Bronchial epithelial cell (primary cell): ENCODE results near the gene TMEM175. TPM values are rescaled to one million over a fixed set of nuclear protein-coding genes. Genes with fewer than 3 reads are reported as not detected.

Experiments
- DNase-seq: peaks from one replicate; pipeline ENCODE4 v3.0.0-alpha.2; 2010; ENCODE audit warnings: low read depth
- FAIRE-seq: peaks from 2 replicates; lab custom pipeline; 2011; peaks lifted over from hg19 to GRCh38; lab: Jason Lieb, UNC
- H3K27me3 ChIP-seq: 2 replicates; pipeline ENCODE4 v1.5.1; 2011; ENCODE audit warnings: low read length; ENCODE audit not compliant: control insufficient read depth, insufficient read depth
- H3K36me3 ChIP-seq: 2 replicates; pipeline ENCODE4 v1.5.1; 2011; ENCODE audit warnings: low read length; ENCODE audit not compliant: control insufficient read depth, insufficient read depth
- H3K4me3 ChIP-seq: 2 replicates; pipeline ENCODE4 v1.5.1; 2011; ENCODE audit warnings: mild to moderate bottlenecking, low read depth, low read length, control low read depth
- total RNA-seq: library from RNA; depleted of rRNA; stranded (reverse); fragments of >200 nt; gene quantifications from 2 replicates; pipeline ENCODE4 v1.2.1, GENCODE V29; 2014
- TF ChIP-seq, protein P1 (sequence below): IDR thresholded peaks from 2 replicates; pipeline ENCODE4 v1.5.1; 2011; ENCODE audit warnings: mild to moderate bottlenecking, moderate library complexity, low read length, control low read depth, inconsistent platforms; ENCODE audit not compliant: insufficient read depth, severe bottlenecking

The TMEM175 gene
- total RNA-seq, 1 donor from 2014 or later, result 3.4 TPM

- FAIRE-seq (no peak), DNase-seq (no peak)
- H3K27me3 ChIP-seq, result no peaks in the 10 kb centered on the region
- H3K36me3 ChIP-seq, result peaks cover 5% of the 10 kb centered on the region
- peak overlapping the region; percentile 59 for H3K4me3 ChIP-seq
- TF ChIP-seq, protein P1, sequence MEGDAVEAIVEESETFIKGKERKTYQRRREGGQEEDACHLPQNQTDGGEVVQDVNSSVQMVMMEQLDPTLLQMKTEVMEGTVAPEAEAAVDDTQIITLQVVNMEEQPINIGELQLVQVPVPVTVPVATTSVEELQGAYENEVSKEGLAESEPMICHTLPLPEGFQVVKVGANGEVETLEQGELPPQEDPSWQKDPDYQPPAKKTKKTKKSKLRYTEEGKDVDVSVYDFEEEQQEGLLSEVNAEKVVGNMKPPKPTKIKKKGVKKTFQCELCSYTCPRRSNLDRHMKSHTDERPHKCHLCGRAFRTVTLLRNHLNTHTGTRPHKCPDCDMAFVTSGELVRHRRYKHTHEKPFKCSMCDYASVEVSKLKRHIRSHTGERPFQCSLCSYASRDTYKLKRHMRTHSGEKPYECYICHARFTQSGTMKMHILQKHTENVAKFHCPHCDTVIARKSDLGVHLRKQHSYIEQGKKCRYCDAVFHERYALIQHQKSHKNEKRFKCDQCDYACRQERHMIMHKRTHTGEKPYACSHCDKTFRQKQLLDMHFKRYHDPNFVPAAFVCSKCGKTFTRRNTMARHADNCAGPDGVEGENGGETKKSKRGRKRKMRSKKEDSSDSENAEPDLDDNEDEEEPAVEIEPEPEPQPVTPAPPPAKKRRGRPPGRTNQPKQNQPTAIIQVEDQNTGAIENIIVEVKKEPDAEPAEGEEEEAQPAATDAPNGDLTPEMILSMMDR, result no peak
These were observed 54.2 kb downstream of the TMEM175 start for GRCh38 chr4:986428-986878.

DNA sequence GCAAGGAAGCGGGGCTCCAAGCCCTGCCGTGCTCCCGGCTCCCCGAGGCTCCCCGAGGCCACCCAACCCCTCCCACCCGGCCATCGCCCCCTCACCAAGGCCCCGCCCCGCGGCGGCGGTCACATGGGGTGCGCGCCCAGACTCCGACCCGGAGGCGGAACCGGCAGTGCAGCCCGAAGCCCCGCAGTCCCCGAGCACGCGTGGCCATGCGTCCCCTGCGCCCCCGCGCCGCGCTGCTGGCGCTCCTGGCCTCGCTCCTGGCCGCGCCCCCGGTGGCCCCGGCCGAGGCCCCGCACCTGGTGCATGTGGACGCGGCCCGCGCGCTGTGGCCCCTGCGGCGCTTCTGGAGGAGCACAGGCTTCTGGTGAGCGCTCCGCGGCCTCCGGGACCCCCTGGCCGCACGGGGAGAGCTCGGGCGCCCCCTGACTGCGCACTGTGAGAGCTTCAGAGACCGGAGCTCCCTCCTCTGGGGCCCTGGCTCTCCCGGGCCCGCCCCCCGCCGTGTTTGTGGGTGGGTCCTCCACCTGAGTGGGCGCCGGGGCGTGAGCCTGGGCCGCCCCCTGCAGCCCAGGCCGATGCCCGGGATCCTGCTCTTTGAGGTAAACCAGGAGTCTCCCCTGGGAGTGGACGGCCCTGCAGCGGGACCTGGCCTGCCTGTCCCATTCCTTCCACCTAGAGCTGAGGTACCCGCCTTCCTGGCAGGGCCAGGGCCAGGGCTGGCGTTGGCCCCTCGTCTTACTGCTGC is 54.8 kb downstream of the TMEM175 start, which contains the start of gene IDUA:
IDUA (plus strand) TSS at position 166 of the 745 bp plus-strand sequence; CDS start at position 207, 41 bp downstream.
- no peaks in the 10 kb centered on the region for H3K27me3 ChIP-seq
- H3K36me3 ChIP-seq, result peaks cover 5% of the 10 kb centered on the region
- DNase-seq (peak; percentile 23), FAIRE-seq (no peak)
- TF ChIP-seq, protein P1, result peak; percentile 53
- H3K4me3 ChIP-seq, result peak within 1 kb of the TSS; percentile 59

DNA sequence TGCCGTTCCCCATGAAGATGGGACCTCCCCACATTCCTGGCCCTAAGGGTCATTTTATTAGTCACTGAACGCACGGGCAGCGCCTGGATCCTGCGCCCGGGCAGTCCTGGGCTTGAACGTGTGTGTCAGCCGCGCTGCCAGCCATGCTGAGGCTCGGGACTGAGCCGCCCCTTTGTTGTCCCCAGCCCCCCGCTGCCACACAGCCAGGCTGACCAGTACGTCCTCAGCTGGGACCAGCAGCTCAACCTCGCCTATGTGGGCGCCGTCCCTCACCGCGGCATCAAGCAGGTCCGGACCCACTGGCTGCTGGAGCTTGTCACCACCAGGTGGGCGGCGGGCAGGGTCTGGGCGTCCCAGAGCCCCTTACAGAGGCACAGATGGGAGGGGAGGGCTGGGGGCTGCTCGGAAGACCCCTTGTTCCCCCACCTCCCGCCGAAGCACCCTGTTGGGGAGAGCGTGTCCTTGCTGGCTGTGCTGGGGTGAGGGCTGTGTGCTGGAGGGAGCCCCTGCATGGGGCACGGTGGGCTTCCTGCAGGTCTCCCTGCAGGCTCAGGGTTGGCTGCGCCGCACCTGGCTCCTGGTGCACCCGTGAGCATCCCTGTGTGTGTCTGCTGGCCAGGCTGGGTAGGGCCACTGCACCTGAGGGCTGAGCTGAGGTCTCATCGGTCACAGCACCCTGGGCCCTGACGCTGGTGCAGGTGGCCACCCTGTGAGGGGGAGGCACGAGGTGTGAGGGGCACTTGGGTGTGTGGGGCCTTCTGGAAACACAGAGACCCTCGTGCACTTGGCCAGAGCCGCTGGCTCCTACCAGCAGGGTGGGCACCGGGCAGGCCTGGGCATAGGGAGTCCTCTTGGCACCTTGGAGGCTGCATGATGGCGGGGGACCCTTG is 55.6 kb downstream of the TMEM175 start:
- TF ChIP-seq, protein P1, result no peak
- H3K36me3 ChIP-seq, result peaks cover 5% of the 10 kb centered on the region
- H3K4me3 ChIP-seq, result peak overlapping the region; percentile 59
- DNase-seq (peak; percentile 84), FAIRE-seq (no peak)
- H3K27me3 ChIP-seq, result no peaks in the 10 kb centered on the region

DNA sequence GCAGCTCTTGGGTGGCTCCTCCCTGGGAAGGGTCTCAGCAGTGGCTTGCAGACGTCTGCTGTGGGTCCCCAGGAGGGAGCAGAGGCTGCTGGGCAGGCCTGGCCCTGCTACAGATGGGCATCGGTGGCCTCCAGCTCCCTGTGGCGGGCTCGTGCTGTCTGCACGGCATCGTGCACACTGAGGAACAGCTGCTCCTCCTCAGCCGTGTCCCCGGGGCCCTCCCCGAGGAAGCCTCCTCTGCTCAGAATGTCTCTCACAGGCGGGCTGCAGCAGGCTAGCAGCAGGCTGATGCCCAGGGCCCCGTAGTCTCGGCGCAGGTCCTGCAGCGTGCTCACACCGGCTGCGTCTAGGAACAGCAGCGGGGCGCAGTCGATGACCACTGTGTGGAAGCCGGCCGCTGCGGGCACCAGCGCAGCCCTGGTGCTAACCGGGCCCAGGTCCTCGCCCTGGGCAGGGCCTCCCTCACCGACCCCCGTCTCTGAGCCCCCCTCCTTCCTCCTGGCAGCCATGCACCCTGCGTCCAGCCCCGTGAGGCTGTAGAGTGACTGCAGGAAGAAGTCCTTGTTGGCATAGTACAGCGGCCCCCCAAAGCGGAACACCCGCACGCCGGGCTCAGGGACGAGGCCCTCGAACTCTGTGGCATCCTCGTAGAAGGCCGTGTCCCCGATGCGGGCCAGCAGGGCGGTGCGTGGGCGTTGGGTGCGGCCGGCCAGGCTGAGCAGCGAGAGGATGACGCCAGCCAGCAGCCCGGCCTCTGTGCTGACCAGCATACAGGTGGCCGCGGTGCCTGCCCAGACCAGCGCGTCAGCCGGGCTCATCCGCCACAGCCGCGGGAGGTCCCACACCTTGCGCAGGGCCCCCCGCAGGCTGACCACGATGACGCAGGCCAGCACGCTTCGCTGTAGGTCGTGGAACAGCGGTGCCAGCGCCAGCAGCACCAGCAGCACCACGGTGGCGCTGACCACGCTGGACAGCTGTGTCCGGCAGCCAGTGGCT is 56.8 kb downstream of the TMEM175 start:
- Histone ChIP-seq H3K36me3 (peaks cover 5% of the 10 kb centered on the region), H3K27me3 (no peaks in the 10 kb centered on the region), H3K4me3 (no peak overlapping the region)
- FAIRE-seq, result no peak
- TF ChIP-seq, protein P1, result no peak
- no peak for DNase-seq
